OCI-LY1 (cell line): ENCODE data around the gene MINK1.

Experiments
- H2AFZ ChIP-seq: fragments of 200-600 bp; sonication (generic), shearing (Covaris generic); 2 replicates; pipeline ENCODE4 v1.6.0; 2014; ENCODE audit warnings: antibody characterized with exemption, mild to moderate bottlenecking, low read length
- H3F3A ChIP-seq: fragments of 200-600 bp; sonication (generic), shearing (Covaris generic); 2 replicates; pipeline ENCODE4 v1.6.0; 2014; ENCODE audit warnings: mild to moderate bottlenecking, antibody characterized with exemption, low read length, moderate library complexity; ENCODE audit not compliant: insufficient read depth
- H3K27ac ChIP-seq: fragments of 200-600 bp; sonication (generic); 2 replicates; pipeline ENCODE4 v1.5.1; 2014; ENCODE audit warnings: low read length, mixed run types, mild to moderate bottlenecking, low read depth; ENCODE audit not compliant: poor library complexity, severe bottlenecking
- H3K27me3 ChIP-seq: fragments of 200-600 bp; sonication (generic); 2 replicates; pipeline ENCODE4 v1.6.0; 2014; ENCODE audit warnings: antibody characterized with exemption, mild to moderate bottlenecking, low read length, moderate library complexity; ENCODE audit not compliant: insufficient read depth
- H3K36me3 ChIP-seq: fragments of 200-600 bp; sonication (generic); 2 replicates; pipeline ENCODE4 v1.6.1; 2014; ENCODE audit warnings: mild to moderate bottlenecking, antibody characterized with exemption, low read length, moderate library complexity, mixed read lengths; ENCODE audit not compliant: insufficient read depth
- H3K4me1 ChIP-seq: fragments of 200-600 bp; sonication (generic); 2 replicates; pipeline ENCODE4 v1.5.1; 2014; ENCODE audit warnings: mild to moderate bottlenecking, low read length, moderate library complexity; ENCODE audit not compliant: insufficient read depth, severe bottlenecking
- H3K4me2 ChIP-seq: fragments of 200-600 bp; sonication (generic), shearing (Covaris generic); 2 replicates; pipeline ENCODE4 v1.6.1; 2014; ENCODE audit warnings: low read length
- H3K4me3 ChIP-seq: fragments of 200-600 bp; sonication (generic); 2 replicates; pipeline ENCODE4 v1.5.1; 2014; ENCODE audit warnings: low read length, low read depth, mild to moderate bottlenecking, mixed read lengths; ENCODE audit not compliant: poor library complexity, severe bottlenecking
- H3K79me2 ChIP-seq: fragments of 200-600 bp; shearing (Covaris generic); 2 replicates; pipeline ENCODE4 v1.6.1; 2016; ENCODE audit warnings: mixed run types, low read length, mixed read lengths; ENCODE audit not compliant: insufficient read depth
- H3K9ac ChIP-seq: fragments of 200-600 bp; sonication (generic), shearing (Covaris generic); 2 replicates; pipeline ENCODE4 v1.6.1; 2014; ENCODE audit warnings: mild to moderate bottlenecking, low read length, mixed read lengths
- H3K9me2 ChIP-seq: fragments of 200-600 bp; sonication (generic), shearing (Covaris generic); 2 replicates; pipeline ENCODE4 v1.6.1; 2014; ENCODE audit warnings: low read depth, mild to moderate bottlenecking, low read length, mixed read lengths
- H3K9me3 ChIP-seq: fragments of 200-600 bp; shearing (Covaris generic); 2 replicates; pipeline ENCODE4 v1.6.1; 2014; ENCODE audit warnings: low read length, mixed read lengths
- H4K20me1 ChIP-seq: fragments of 200-600 bp; sonication (generic), shearing (Covaris generic); 2 replicates; pipeline ENCODE4 v1.6.0; 2016; ENCODE audit warnings: mild to moderate bottlenecking, low read length; ENCODE audit not compliant: insufficient read depth
- EZH2 ChIP-seq: fragments of 200-600 bp; sonication (generic), shearing (Covaris generic); IDR thresholded peaks from 2 replicates; pipeline ENCODE4 v1.8.0; 2017; ENCODE audit warnings: borderline replicate concordance, mixed run types, mild to moderate bottlenecking, antibody characterized with exemption, low read length, moderate library complexity, mixed read lengths
- TF ChIP-seq, protein P1 (sequence below): fragments of 200-600 bp; sonication (generic), shearing (Covaris generic); IDR thresholded peaks from 2 replicates; pipeline ENCODE4 v1.5.1; 2017; ENCODE audit warnings: mild to moderate bottlenecking, antibody characterized with exemption, low read length, moderate library complexity, mixed read lengths

Gene MINK1

DNA sequence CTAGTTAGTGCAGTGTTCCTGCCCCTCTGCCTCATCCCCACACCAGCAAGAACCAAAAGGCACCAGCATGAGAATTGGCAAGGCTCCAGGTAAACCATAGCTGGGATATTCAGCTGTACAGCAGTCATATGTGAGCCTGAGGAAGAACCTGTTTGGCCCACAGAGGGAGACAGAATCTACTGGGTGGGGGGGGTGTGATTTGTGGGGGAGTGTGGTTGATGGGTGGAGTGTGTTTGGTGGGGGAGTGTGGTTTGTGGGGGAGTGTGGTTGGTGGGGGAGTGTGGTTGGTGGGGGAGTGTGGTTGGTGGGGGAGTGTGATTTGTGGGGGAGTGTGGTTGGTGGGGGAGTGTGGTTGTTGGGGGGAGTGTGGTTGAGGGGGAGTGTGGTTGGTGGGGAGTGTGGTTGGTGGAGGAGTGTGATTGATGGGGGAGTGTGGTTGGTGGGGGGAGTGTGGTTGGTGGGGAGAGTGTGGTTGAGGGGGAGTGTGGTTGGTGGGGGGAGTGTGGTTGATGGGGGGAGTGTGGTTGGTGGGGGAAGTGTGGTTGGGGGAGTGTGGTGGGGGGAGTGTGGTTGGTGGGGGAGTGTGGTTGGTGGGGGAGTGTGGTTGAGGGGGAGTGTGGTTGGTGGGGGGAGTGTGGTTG is 19.5 kb downstream of the MINK1 start:
- Histone ChIP-seq H3K9me2 (no peaks in the 10 kb centered on the region), H3K27me3 (no peaks in the 10 kb centered on the region), H3K36me3 (no peaks in the 10 kb centered on the region), H2AFZ (no peak overlapping the region), H4K20me1 (no peaks in the 10 kb centered on the region; the same call in 1 of the 2 replicates), H3K79me2 (no peaks in the 10 kb centered on the region), H3K4me3 (no peak overlapping the region), H3K4me1 (no peaks in the 10 kb centered on the region), H3F3A (no peaks in the 10 kb centered on the region), H3K4me2 (no peak overlapping the region), H3K9me3 (no peaks in the 10 kb centered on the region), H3K9ac (no peak overlapping the region), H3K27ac (no peak overlapping the region)
- TF ChIP-seq EZH2 = no peak
- TF ChIP-seq, protein P1, sequence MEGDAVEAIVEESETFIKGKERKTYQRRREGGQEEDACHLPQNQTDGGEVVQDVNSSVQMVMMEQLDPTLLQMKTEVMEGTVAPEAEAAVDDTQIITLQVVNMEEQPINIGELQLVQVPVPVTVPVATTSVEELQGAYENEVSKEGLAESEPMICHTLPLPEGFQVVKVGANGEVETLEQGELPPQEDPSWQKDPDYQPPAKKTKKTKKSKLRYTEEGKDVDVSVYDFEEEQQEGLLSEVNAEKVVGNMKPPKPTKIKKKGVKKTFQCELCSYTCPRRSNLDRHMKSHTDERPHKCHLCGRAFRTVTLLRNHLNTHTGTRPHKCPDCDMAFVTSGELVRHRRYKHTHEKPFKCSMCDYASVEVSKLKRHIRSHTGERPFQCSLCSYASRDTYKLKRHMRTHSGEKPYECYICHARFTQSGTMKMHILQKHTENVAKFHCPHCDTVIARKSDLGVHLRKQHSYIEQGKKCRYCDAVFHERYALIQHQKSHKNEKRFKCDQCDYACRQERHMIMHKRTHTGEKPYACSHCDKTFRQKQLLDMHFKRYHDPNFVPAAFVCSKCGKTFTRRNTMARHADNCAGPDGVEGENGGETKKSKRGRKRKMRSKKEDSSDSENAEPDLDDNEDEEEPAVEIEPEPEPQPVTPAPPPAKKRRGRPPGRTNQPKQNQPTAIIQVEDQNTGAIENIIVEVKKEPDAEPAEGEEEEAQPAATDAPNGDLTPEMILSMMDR = no peak

DNA sequence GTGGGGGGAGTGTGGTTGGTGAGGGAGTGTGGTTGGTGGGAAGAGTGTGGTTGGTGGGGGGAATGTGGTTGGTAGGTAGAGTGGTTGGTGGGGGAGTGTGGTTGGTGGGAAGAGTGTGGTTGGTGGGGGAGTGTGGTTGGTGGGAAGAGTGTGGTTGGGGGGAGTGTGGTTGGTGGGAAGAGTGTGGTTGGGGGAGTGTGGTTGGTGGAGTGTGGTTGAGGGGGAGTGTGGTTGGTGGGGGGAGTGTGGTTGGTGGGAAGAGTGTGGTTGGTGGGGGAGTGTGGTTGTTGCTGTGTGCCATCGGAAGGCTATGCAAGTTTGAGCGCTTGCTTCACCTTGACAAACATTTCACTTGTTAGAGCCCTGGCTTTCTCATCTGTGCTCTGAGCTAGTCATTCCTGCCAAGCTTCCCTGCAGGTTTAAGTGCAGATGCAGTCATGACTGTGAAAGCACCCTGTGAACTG is 20.1 kb downstream of the MINK1 start:
- no peak overlapping the region for H2AFZ ChIP-seq
- H3K9ac ChIP-seq = no peak overlapping the region
- no peaks in the 10 kb centered on the region for H3K27me3 ChIP-seq
- H3K27ac ChIP-seq = no peak overlapping the region
- no peaks in the 10 kb centered on the region for H3F3A ChIP-seq
- H4K20me1 ChIP-seq = no peaks in the 10 kb centered on the region; the same call in 1 of the 2 replicates
- H3K4me1 ChIP-seq = no peaks in the 10 kb centered on the region
- H3K4me2 ChIP-seq = no peak overlapping the region
- H3K9me2 ChIP-seq = no peaks in the 10 kb centered on the region
- no peak for TF ChIP-seq EZH2
- TF ChIP-seq, protein P1 = no peak
- H3K4me3 ChIP-seq = no peak overlapping the region
- no peaks in the 10 kb centered on the region for H3K79me2 ChIP-seq
- no peaks in the 10 kb centered on the region for H3K36me3 ChIP-seq
- H3K9me3 ChIP-seq = no peaks in the 10 kb centered on the region

DNA sequence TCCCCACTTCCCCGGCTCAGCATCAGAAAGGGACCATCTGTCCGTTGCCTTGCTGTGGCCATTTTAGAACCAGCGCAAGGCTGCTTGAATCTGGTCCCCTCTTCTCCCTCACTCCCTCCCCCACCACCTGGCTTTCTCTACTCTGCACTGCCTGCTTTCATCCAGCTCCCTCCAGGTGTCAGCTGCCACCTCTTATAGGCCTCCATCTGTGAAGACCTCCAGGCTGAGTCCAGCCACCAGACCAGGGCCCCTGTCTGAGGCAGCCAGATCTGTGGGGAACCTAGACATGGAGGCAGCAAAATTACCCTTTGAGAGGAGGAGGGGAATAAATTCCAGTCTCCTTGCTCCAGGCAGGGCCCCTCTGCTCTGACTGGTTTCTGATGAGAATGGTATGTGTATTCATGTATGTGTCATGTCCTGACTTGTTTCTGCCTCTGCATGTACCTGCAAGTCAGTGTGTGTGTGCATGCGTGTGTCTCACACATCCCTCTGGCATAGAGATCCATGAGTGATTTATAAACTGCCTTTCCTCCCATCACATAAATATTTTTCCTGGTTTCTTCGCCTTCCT is 21.1 kb downstream of the MINK1 start:
- H3K4me1 ChIP-seq = no peaks in the 10 kb centered on the region
- H3K79me2 ChIP-seq = no peaks in the 10 kb centered on the region

More for the DNA sequence above, 21.1 kb downstream of the MINK1 start:
- H3K27ac ChIP-seq = no peak overlapping the region
- H3K9me3 ChIP-seq = no peaks in the 10 kb centered on the region
- TF ChIP-seq, protein P1 = no peak
- no peak for TF ChIP-seq EZH2
- H3K4me2 ChIP-seq = no peak overlapping the region
- no peaks in the 10 kb centered on the region for H3K9me2 ChIP-seq
- H3K36me3 ChIP-seq = no peaks in the 10 kb centered on the region
- H3F3A ChIP-seq = no peaks in the 10 kb centered on the region
- no peak overlapping the region for H2AFZ ChIP-seq
- H3K9ac ChIP-seq = no peak overlapping the region
- H4K20me1 ChIP-seq = no peaks in the 10 kb centered on the region; the same call in 1 of the 2 replicates
- no peaks in the 10 kb centered on the region for H3K27me3 ChIP-seq
- no peak overlapping the region for H3K4me3 ChIP-seq
